Liver (tissue), 9 donors: Measurements from ENCODE around the gene PGBD4. TPM values are rescaled to one million over a fixed set of nuclear protein-coding genes. Genes with fewer than 3 reads are reported as not detected.

Experiments used
- DNase-seq: peaks from one replicate; pipeline ENCODE4 v3.0.0-alpha.2; 2017; ENCODE audit warnings: low spot score
- H3K27ac ChIP-seq, 2 donors: one replicate each; pipeline ENCODE4 v1.7.0; 2013; ENCODE audit warnings: inconsistent platforms in 2 of 2, low read length in 2 of 2, control low read depth in 1 of 2, low read depth in 1 of 2, mild to moderate bottlenecking in 1 of 2
- H3K27me3 ChIP-seq, 4 donors: one replicate each; pipeline versions ENCODE4 v1.6.1 to v1.7.0; 2013; ENCODE audit warnings: low read length in 3 of 4, inconsistent platforms in 1 of 4, mild to moderate bottlenecking in 1 of 4, moderate library complexity in 1 of 4; ENCODE audit not compliant: control insufficient read depth in 4 of 4, insufficient read depth in 4 of 4
- H3K36me3 ChIP-seq, 4 donors: one replicate each; pipeline versions ENCODE4 v1.6.1 to v1.7.0; 2013; ENCODE audit warnings: low read length in 3 of 4, mild to moderate bottlenecking in 3 of 4, low read depth in 1 of 4, moderate library complexity in 1 of 4; ENCODE audit not compliant: control insufficient read depth in 4 of 4, insufficient read depth in 3 of 4
- H3K4me1 ChIP-seq, 4 donors: one replicate each; pipeline versions ENCODE4 v1.6.1 to v1.7.0; 2013; ENCODE audit warnings: low read length in 3 of 4, mild to moderate bottlenecking in 3 of 4, moderate library complexity in 1 of 4; ENCODE audit not compliant: control insufficient read depth in 4 of 4, insufficient read depth in 4 of 4
- H3K4me3 ChIP-seq, 3 donors: one replicate each; pipeline versions ENCODE4 v1.6.1 to v1.7.0; 2013; ENCODE audit warnings: low read length in 3 of 3, control low read depth in 1 of 3, low read depth in 1 of 3, mild to moderate bottlenecking in 1 of 3
- H3K9ac ChIP-seq, 2 donors: one replicate each; pipeline ENCODE4 v1.7.0; 2013; ENCODE audit warnings: low read length in 2 of 2, mild to moderate bottlenecking in 2 of 2, moderate library complexity in 2 of 2, control low read depth in 1 of 2, low read depth in 1 of 2
- H3K9me3 ChIP-seq, 4 donors: one replicate each; pipeline versions ENCODE4 v1.6.1 to v1.7.0; 2013; ENCODE audit warnings: low read length in 3 of 4; ENCODE audit not compliant: control insufficient read depth in 4 of 4
- ATF3 ChIP-seq: IDR thresholded peaks from 2 replicates; pipeline ENCODE4 v1.6.1; 2016; ENCODE audit warnings: antibody characterized with exemption
- CTCF ChIP-seq: fragments of 150-350 bp; IDR thresholded peaks from 2 replicates; pipeline ENCODE4 v1.5.1; 2017; ENCODE audit warnings: improper control_type of control experiment, low read depth, low read length; ENCODE audit not compliant: missing input control
- EGR1 ChIP-seq, 2 donors: IDR thresholded peaks; 2 replicates each; pipeline ENCODE4 v1.6.1; 2016 to 2018; ENCODE audit warnings: antibody characterized with exemption in 2 of 2, low read depth in 2 of 2
- FOXA2 ChIP-seq: IDR thresholded peaks from 2 replicates; pipeline ENCODE4 v1.6.1; 2016; ENCODE audit warnings: antibody characterized with exemption
- GABPA ChIP-seq, 2 donors: IDR thresholded peaks in 1 of 2; conservative IDR thresholded peaks in 1 of 2; 2 replicates each; pipeline ENCODE4 v1.6.1; 2016; ENCODE audit warnings: antibody characterized with exemption in 2 of 2, mild to moderate bottlenecking in 1 of 2, moderate library complexity in 1 of 2
- HNF4A ChIP-seq, 2 donors: conservative IDR thresholded peaks; 2 replicates each; pipeline ENCODE4 v1.6.1; 2016; ENCODE audit warnings: antibody characterized with exemption in 2 of 2, mild to moderate bottlenecking in 2 of 2
- HNF4G ChIP-seq: IDR thresholded peaks from 2 replicates; pipeline ENCODE4 v1.6.1; 2016; ENCODE audit warnings: antibody characterized with exemption
- JUND ChIP-seq, 2 donors: IDR thresholded peaks; 2 replicates each; pipeline ENCODE4 v1.6.1; 2016; ENCODE audit warnings: antibody characterized with exemption in 2 of 2
- MAX ChIP-seq: IDR thresholded peaks from 2 replicates; pipeline ENCODE4 v1.6.1; 2016; ENCODE audit warnings: antibody characterized with exemption
- NR2F2 ChIP-seq: IDR thresholded peaks from 2 replicates; pipeline ENCODE4 v1.6.1; 2016; ENCODE audit warnings: antibody characterized with exemption
- RAD21 ChIP-seq, 2 donors: IDR thresholded peaks; 2 replicates each; pipeline ENCODE4 v1.6.1; 2016; ENCODE audit warnings: antibody characterized with exemption in 2 of 2, mild to moderate bottlenecking in 2 of 2
- REST ChIP-seq: IDR thresholded peaks from 2 replicates; pipeline ENCODE4 v1.6.1; 2016; ENCODE audit warnings: antibody characterized with exemption, mild to moderate bottlenecking
- RXRA ChIP-seq, 2 donors: IDR thresholded peaks; 2 replicates each; pipeline ENCODE4 v1.6.1; 2017 to 2018; ENCODE audit warnings: antibody characterized with exemption in 2 of 2, mild to moderate bottlenecking in 1 of 2
- TAF1 ChIP-seq: conservative IDR thresholded peaks from 2 replicates; pipeline ENCODE4 v1.6.1; 2016; ENCODE audit warnings: antibody characterized with exemption, mild to moderate bottlenecking
- YY1 ChIP-seq: IDR thresholded peaks from 2 replicates; pipeline ENCODE4 v1.6.1; 2016; ENCODE audit warnings: antibody characterized with exemption, mild to moderate bottlenecking
- ZBTB33 ChIP-seq: IDR thresholded peaks from 2 replicates; pipeline ENCODE4 v1.6.1; 2016; ENCODE audit warnings: antibody characterized with exemption
- WGBS: extraction: QIAGEN DNeasy Blood & Tissue Kit; methylation state at CpG from one replicate; pipeline ENCODE4 v1.1.7; 2013; 5-methylcytosine and 5-hydroxymethylcytosine counted together
- polyA plus RNA-seq, 2 donors: library from polyadenylated mRNA; stranded (reverse) in 1 of 2; unstranded in 1 of 2; fragments of 200-250 nt in 1 of 2; fragments of >200 nt in 1 of 2; fragmentation: Nextera tagmentation in 1 of 2; extraction: Ambion mirVana in 1 of 2; gene quantifications; one replicate each; pipeline versions ENCODE4 v1.2.1 to v1.2.3, GENCODE V29; 2013 to 2015
- total RNA-seq, 2 donors: library from RNA; depleted of rRNA; stranded (reverse); fragments of >200 nt; gene quantifications; one replicate each; pipeline ENCODE4 v1.2.3, GENCODE V29; 2014
- donor health status: healthy.
- donor health status: healthy.
- donor health status: healthy.
- donor health status: healthy.
- donor health status: healthy.

PGBD4 gene
- total and polyA plus RNA-seq, 4 donors: 0.39 to 1.1 (median 0.94) TPM

GRCh38 chr15:34125945-34126344 lies 24.1 kb downstream of the PGBD4 start:
- 69% methylated on average over 1 of the region's 1 CpG for WGBS
- no peak for TF ChIP-seq CTCF
- no peak for TF ChIP-seq HNF4A (conservative IDR thresholded peaks at IDR 0.05)
- no peak for TF ChIP-seq EGR1 (IDR thresholded peaks at IDR 0.05; ENCODE audit: low read depth in 2 of 2)
- no peak for TF ChIP-seq GABPA (IDR thresholded peaks at IDR 0.05 in 1 of 2, conservative IDR thresholded peaks at IDR 0.05 in 1 of 2)
- no peak for TF ChIP-seq HNF4G
- no peak for TF ChIP-seq REST
- no peak for TF ChIP-seq JUND (IDR thresholded peaks at IDR 0.05)
- no peak for TF ChIP-seq ATF3
- no peak for TF ChIP-seq RAD21 (IDR thresholded peaks at IDR 0.05)
- TF ChIP-seq FOXA2: no peak
- no peak for TF ChIP-seq MAX
- TF ChIP-seq ZBTB33: no peak
- TF ChIP-seq TAF1: no peak
- H3K9me3 ChIP-seq: no peaks in the 10 kb centered on the region

GRCh38 chr15:34126522-34126921 lies 24.6 kb downstream of the PGBD4 start:
- Histone ChIP-seq H3K4me1 (no peaks in the 10 kb centered on the region), H3K9me3 (no peaks in the 10 kb centered on the region), H3K9ac (no peak overlapping the region), H3K4me3 (no peak overlapping the region), H3K36me3 (no peaks in the 10 kb centered on the region), H3K27me3 (no peaks in the 10 kb centered on the region), H3K27ac (no peak overlapping the region)
- no peak for DNase-seq
- TF ChIP-seq REST (no peak), YY1 (no peak), RXRA (IDR thresholded peaks at IDR 0.05) (no peak), GABPA (IDR thresholded peaks at IDR 0.05 in 1 of 2, conservative IDR thresholded peaks at IDR 0.05 in 1 of 2) (no peak), NR2F2 (no peak), TAF1 (no peak), FOXA2 (no peak), MAX (no peak), HNF4A (conservative IDR thresholded peaks at IDR 0.05) (no peak), JUND (IDR thresholded peaks at IDR 0.05) (no peak), RAD21 (IDR thresholded peaks at IDR 0.05) (no peak)

More at GRCh38 chr15:34125945-34126344, 24.1 kb downstream of the PGBD4 start:
- Histone ChIP-seq H3K9ac (no peak overlapping the region), H3K27me3 (no peaks in the 10 kb centered on the region), H3K4me1 (no peaks in the 10 kb centered on the region), H3K4me3 (no peak overlapping the region), H3K36me3 (no peaks in the 10 kb centered on the region), H3K27ac (no peak overlapping the region)
- no peak for DNase-seq
